GM18951 (cell line): Measurements from ENCODE around the gene GPR153.

Experiments used
- POLR2A ChIP-seq: IDR thresholded peaks from 4 replicates; pipeline ENCODE4 v1.6.1; 2011; ENCODE audit warnings: mild to moderate bottlenecking; ENCODE audit not compliant: insufficient read length, insufficient read depth; ENCODE audit errors: extremely low read depth
- in situ Hi-C: fragments of 300-500 bp; cut with MboI; formaldehyde crosslinking; loops from one replicate; pipeline ENCODE4 v1.12.0; 2022; ENCODE audit warnings: low sequenced_read_pairs, mixed read lengths, inconsistent platforms; ENCODE audit not compliant: unreplicated experiment

Gene GPR153

GRCh38 chr1:6295910-6296309, 35.0 kb upstream of the GPR153 start:
- TF ChIP-seq POLR2A, result no peak
- in situ Hi-C loops, result no loop called here

- TF ChIP-seq POLR2A, result no peak
- in situ Hi-C loops, result no loop called here
These were observed 34.1 kb upstream of the GPR153 start for GRCh38 chr1:6294890-6295556.

DNA sequence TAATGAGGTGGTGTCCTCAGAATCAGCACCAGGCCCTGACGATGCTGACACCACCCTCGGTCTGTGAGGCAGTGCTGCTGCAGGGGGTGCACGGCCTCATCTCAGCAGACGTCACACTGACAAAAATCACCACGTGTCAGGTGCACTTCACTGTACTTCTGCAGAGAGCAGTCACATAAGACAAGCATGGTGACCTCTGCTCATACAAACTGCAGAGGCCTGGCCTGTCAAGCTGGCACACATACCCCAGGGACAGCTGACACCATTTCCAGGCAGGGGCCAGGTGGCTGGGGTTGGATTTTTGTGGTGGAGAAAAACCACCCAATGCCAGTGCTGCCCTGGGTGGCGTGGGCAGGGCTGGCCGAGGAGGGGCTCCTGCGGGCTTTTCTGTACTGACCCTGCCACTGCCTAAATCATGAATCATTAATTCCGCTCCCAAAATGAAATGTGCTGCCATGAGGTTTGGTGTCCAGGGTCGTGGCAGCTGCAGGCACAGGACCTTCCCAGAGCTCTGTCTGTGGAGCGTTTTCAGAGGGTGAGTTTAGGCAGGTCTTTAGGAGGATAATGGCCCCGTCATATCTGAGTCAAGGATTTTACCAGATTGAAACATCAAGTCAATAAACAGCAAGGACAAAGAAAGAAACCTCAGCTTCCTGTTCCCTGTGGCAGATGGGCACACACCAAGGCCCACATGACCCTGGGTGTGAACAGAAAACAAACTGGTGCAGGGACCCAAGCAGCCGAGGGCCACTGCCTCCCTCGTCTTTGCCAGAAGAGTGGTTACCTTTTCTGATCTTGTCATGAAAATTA, 33.4 kb upstream of the GPR153 start:
- in situ Hi-C loops, result no loop called here
- no peak for TF ChIP-seq POLR2A

DNA sequence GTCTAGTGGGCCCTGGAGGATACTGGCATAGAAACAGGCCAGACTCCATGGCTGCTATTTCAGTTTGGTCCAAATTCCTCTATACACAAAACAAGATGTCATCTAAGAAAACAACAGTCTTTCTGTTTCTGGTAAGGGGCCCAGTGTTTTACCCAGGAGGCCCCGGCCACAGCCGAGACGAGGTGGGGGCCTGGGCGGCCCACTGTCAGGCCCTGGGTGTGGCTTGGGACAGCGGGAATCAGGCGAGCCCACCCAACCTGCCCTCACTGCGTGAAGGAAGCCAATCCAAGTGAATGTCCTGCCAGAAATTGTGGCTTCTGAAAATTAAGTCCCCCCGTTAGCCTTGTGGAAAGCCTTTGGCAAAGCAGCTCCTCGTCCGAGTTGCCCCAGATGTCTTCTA, 31.2 kb upstream of the GPR153 start:
- in situ Hi-C loops, result no loop called here

DNA sequence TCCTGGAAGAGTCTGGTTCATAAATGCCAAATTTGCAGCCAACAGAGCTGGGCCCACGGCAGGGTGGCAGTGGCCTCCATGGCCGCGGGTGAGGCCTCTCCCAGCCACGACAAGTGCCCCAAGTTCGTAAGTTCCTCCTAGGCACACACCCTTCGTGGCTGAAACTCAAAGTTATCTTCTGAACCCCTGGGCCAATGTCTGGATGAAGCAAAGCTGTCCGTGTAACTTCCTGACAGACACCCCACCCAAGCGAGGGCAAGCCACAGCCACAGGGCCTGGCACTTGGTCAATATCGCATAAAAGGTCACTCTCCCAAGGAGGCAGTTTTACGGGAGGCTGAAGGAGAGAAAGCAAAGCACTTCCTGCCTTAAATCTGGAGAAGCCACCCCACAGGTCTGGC, 27.8 kb upstream of the GPR153 start:
- TF ChIP-seq POLR2A, result no peak
- in situ Hi-C loops, result no loop called here

More for the DNA sequence above, 31.2 kb upstream of the GPR153 start:
- no peak for TF ChIP-seq POLR2A

DNA sequence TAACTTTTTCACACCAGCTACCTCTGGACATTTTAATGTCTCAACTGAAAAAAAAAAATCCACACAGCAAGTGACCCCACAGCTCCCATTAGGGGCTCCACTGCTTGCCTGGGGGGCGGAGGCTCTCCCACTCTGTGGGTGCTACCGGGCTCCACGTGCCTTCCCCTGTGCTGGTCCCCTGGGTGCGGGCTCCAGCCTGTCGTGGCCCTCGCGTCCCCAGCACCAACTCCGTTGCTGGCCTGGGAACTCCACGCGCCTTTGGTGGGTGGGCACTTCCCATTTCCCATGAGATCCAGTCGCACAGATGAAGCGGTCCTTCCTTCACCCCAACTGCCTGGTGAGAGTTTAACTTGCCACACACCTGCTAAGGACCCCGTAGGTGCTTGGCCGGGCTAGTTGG, 27.1 kb upstream of the GPR153 start:
- TF ChIP-seq POLR2A, result no peak
- in situ Hi-C loops, result no loop called here

- TF ChIP-seq POLR2A, result no peak
These were observed 26.6 kb upstream of the GPR153 start for GRCh38 chr1:6287431-6287886.

DNA sequence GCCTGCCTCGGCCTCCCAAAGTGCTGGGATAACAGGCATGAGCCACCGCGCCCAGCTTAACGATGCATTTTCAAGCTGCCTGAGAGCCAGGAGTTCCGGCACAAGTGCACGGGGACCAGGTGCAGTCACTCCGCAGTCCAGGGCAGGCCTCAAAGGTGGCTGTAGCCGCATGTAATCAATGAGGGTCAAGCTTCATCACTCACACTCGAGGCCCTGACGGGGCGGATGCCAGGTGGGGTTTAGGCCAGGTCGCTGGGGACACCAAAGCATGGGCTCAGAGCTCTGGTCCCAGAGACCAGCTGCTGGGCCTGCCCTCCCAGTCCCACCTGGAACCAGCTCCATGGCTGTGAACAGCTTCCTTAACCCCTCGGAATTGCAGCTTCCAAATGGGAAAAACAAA, 26.1 kb upstream of the GPR153 start:
- in situ Hi-C loops, result no loop called here
- TF ChIP-seq POLR2A, result no peak

More at GRCh38 chr1:6287431-6287886, 26.6 kb upstream of the GPR153 start:
- in situ Hi-C loops, result no loop called here

DNA sequence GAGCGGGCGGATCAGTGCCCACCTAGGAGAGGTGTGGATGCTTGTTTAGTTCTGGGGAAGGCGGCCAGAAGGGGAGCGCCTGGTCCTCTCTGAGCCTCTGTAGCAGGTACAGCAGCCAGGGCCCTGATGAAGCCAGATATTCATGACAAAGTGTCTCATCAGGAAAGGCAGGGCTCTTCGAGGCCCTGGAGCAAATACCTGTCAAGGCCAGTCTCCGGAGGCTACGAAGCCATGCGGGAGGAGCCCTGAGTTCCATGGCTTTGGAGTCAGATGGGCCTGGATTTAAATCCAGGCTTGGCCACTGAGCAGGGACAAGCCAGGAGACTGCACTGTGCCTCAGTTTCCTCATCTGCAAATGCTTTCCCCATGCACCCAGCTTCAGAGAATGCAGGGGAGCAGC, 25.4 kb upstream of the GPR153 start:
- in situ Hi-C loops, result no loop called here
- no peak for TF ChIP-seq POLR2A

- no peak for TF ChIP-seq POLR2A
- in situ Hi-C loops, result no loop called here
These were observed 24.4 kb upstream of the GPR153 start for GRCh38 chr1:6285336-6285735.

- TF ChIP-seq POLR2A, result no peak
- in situ Hi-C loops, result no loop called here
These were observed 21.8 kb upstream of the GPR153 start for GRCh38 chr1:6282577-6283270.

- in situ Hi-C loops, result no loop called here
- no peak for TF ChIP-seq POLR2A
These were observed 20.9 kb upstream of the GPR153 start for GRCh38 chr1:6281511-6282402.
